ENCODE results near the gene GXYLT1.

GXYLT1 gene

GRCh38 chr12:42031847-42032564, 112.7 kb downstream of the GXYLT1 start:
- FAIRE-seq (no peak), DNase-seq (ENCODE audit: insufficient read length, low spot score) (no peak)
- TF ChIP-seq POLR2A (IDR thresholded peaks at IDR 0.05; ENCODE audit: low read depth, low read length) (no peak), PAX5 (IDR thresholded peaks at IDR 0.05; ENCODE audit: insufficient read depth, low read length, severe bottlenecking) (no peak), SPI1 (IDR thresholded peaks at IDR 0.05; ENCODE audit: low read depth, low read length) (no peak), POU2F2 (IDR thresholded peaks at IDR 0.05; ENCODE audit: low read depth, low read length) (no peak), TAF1 (IDR thresholded peaks at IDR 0.05; ENCODE audit: low read depth, low read length) (no peak), POLR2AphosphoS5 (IDR thresholded peaks at IDR 0.05; ENCODE audit: low read depth, low read length) (no peak)
